ENCODE measurements around the gene SLC25A21.

Gene SLC25A21

GRCh38 chr14:36855396-36855795 lies 317.0 kb downstream of the SLC25A21 start:
- Histone ChIP-seq H3K4me1 (ENCODE audit: control insufficient read depth, insufficient read depth, low read length) (peaks cover 30% of the 10 kb centered on the region), H3K36me3 (ENCODE audit: control insufficient read depth in 2 of 2, insufficient read depth in 1 of 2, low read length in 2 of 2) (no peaks in the 10 kb centered on the region), H3K27ac (ENCODE audit: extremely low read depth, low read depth, low read length) (no peak overlapping the region), H3K9me3 (ENCODE audit: control insufficient read depth, insufficient read depth, low read depth, low read length) (no peaks in the 10 kb centered on the region), H3K4me3 (ENCODE audit: low read depth, low read length) (no peak overlapping the region)
- ChIA-PET POLR2A (no interaction called here), CTCF (no interaction called here)
- no peak for TF ChIP-seq ZXDB (tag by site-specific recombination; IDR thresholded peaks at IDR 0.05)
- TF ChIP-seq ZNF311 (tag by site-specific recombination; IDR thresholded peaks at IDR 0.05; ENCODE audit: borderline replicate concordance), result no peak
- TF ChIP-seq ZNF155 (tag by site-specific recombination; IDR thresholded peaks at IDR 0.05), result no peak
- no peak for TF ChIP-seq YY1 (tag by site-specific recombination; IDR thresholded peaks at IDR 0.05)
- TF ChIP-seq ZNF660 (tag by site-specific recombination; IDR thresholded peaks at IDR 0.05), result no peak
- no peak for TF ChIP-seq ZNF610 (tag by site-specific recombination; IDR thresholded peaks at IDR 0.05; ENCODE audit: borderline replicate concordance)
- TF ChIP-seq ZNF341 (tag by site-specific recombination; IDR thresholded peaks at IDR 0.05; ENCODE audit: low read depth), result no peak
- no peak for TF ChIP-seq HOXD13 (CRISPR knock-in tag; IDR thresholded peaks at IDR 0.05; ENCODE audit: borderline replicate concordance)
- TF ChIP-seq ZNF24 (tag by site-specific recombination; IDR thresholded peaks at IDR 0.05), result no peak
- TF ChIP-seq ZNF274 (IDR thresholded peaks at IDR 0.05; ENCODE audit: low read length), result no peak
- TF ChIP-seq ZNF274 (tag by site-specific recombination; IDR thresholded peaks at IDR 0.05; ENCODE audit: borderline replicate concordance), result no peak
- TF ChIP-seq ZNF174 (tag by site-specific recombination; IDR thresholded peaks at IDR 0.05), result no peak
- no peak for TF ChIP-seq HOXC10 (CRISPR knock-in tag; IDR thresholded peaks at IDR 0.05)
- TF ChIP-seq ZNF510 (tag by site-specific recombination; IDR thresholded peaks at IDR 0.05; ENCODE audit: insufficient replicate concordance), result no peak
- no peak for TF ChIP-seq ZNF449 (tag by site-specific recombination; IDR thresholded peaks at IDR 0.05)
- no peak for TF ChIP-seq ZNF639 (tag by site-specific recombination; IDR thresholded peaks at IDR 0.05)
- no peak for TF ChIP-seq ZIC2 (tag by site-specific recombination; IDR thresholded peaks at IDR 0.05)

- POLR2A ChIA-PET, result no interaction called here
- H3K36me3 ChIP-seq (ENCODE audit: control insufficient read depth in 2 of 2, insufficient read depth in 1 of 2, low read length in 2 of 2), result no peaks in the 10 kb centered on the region
- no peaks in the 10 kb centered on the region for H3K9me3 ChIP-seq (ENCODE audit: control insufficient read depth, insufficient read depth, low read depth, low read length)
- CTCF ChIA-PET, result interaction anchor here (0.5 to 1.4 kb wide), 5 partner anchors 34 to 265 kb away, joined by 3 to 4 read pairs (median 3); no protein-coding TSS in a partner anchor
- TF ChIP-seq ZSCAN4 (tag by site-specific recombination; IDR thresholded peaks at IDR 0.05) (no peak), ZNF146 (tag by site-specific recombination; IDR thresholded peaks at IDR 0.05) (no peak), TRIM28 (IDR thresholded peaks at IDR 0.05; ENCODE audit: borderline replicate concordance, low read length) (no peak), ZBTB6 (tag by site-specific recombination; IDR thresholded peaks at IDR 0.05) (no peak), ZNF76 (tag by site-specific recombination; IDR thresholded peaks at IDR 0.05; ENCODE audit: borderline replicate concordance, low read depth) (no peak), PRDM6 (tag by site-specific recombination; IDR thresholded peaks at IDR 0.05) (0 out of 2 replicates have a peak, but pooled peaks have one; percentile 26), ZBTB44 (tag by site-specific recombination; IDR thresholded peaks at IDR 0.05) (no peak), ZEB2 (tag by site-specific recombination; IDR thresholded peaks at IDR 0.05) (0 out of 2 replicates have a peak, but pooled peaks have one; percentile 44), FEZF1 (tag by site-specific recombination; IDR thresholded peaks at IDR 0.05) (peak; percentile 73)
- peaks cover 30% of the 10 kb centered on the region for H3K4me1 ChIP-seq (ENCODE audit: control insufficient read depth, insufficient read depth, low read length)
- H3K4me3 ChIP-seq (ENCODE audit: low read depth, low read length), result no peak overlapping the region
- no peak overlapping the region; the same call in 1 of the 2 replicates for H3K27ac ChIP-seq (ENCODE audit: extremely low read depth, low read depth, low read length)
Observed at GRCh38 chr14:36852981-36853691, 319.3 kb downstream of the SLC25A21 start.
